Ishikawa (cell line): Measurements from ENCODE around the gene PCDH1.

Experiments used
- CEBPB ChIP-seq: IDR thresholded peaks from 2 replicates; pipeline ENCODE4 v1.6.1; 2012
- CREB1 ChIP-seq: IDR thresholded peaks from 2 replicates; pipeline ENCODE4 v1.6.1; 2012; ENCODE audit warnings: low read depth
- EGR1 ChIP-seq: IDR thresholded peaks from 2 replicates; pipeline ENCODE4 v1.6.1; 2012
- EP300 ChIP-seq: IDR thresholded peaks from 2 replicates; pipeline ENCODE4 v1.6.1; 2012; ENCODE audit warnings: borderline replicate concordance
- FOXM1 ChIP-seq: IDR thresholded peaks from 2 replicates; pipeline ENCODE4 v1.6.1; 2012; ENCODE audit warnings: low read depth, borderline replicate concordance
- MAX ChIP-seq: IDR thresholded peaks from 2 replicates; pipeline ENCODE4 v1.6.1; 2012
- NFIC ChIP-seq: IDR thresholded peaks from 2 replicates; pipeline ENCODE4 v1.6.1; 2012
- TAF1 ChIP-seq: IDR thresholded peaks from 2 replicates; pipeline ENCODE4 v1.6.1; 2012; ENCODE audit warnings: low read depth, mild to moderate bottlenecking
- TCF12 ChIP-seq: IDR thresholded peaks from 2 replicates; pipeline ENCODE4 v1.6.1; 2012; ENCODE audit warnings: low read depth
- TEAD4 ChIP-seq: IDR thresholded peaks from 2 replicates; pipeline ENCODE4 v1.6.1; 2012
- YY1 ChIP-seq: IDR thresholded peaks from 2 replicates; pipeline ENCODE4 v1.6.1; 2012; ENCODE audit warnings: low read depth
- ZBTB7A ChIP-seq: IDR thresholded peaks from 2 replicates; pipeline ENCODE4 v1.6.1; 2012; ENCODE audit warnings: low read depth
- TF ChIP-seq, protein P1 (sequence below): IDR thresholded peaks from 2 replicates; pipeline ENCODE4 v1.6.1; 2012; ENCODE audit warnings: low read depth, mild to moderate bottlenecking

- TF ChIP-seq CREB1 (no peak), TAF1 (no peak), NFIC (no peak), EP300 (0 out of 2 replicates have a peak, but pooled peaks have one; percentile 7), EGR1 (no peak), FOXM1 (no peak), YY1 (no peak), ZBTB7A (no peak), CEBPB (no peak), TCF12 (no peak), TEAD4 (no peak), MAX (no peak; the same call in 1 of the 2 replicates)
- TF ChIP-seq, protein P1, sequence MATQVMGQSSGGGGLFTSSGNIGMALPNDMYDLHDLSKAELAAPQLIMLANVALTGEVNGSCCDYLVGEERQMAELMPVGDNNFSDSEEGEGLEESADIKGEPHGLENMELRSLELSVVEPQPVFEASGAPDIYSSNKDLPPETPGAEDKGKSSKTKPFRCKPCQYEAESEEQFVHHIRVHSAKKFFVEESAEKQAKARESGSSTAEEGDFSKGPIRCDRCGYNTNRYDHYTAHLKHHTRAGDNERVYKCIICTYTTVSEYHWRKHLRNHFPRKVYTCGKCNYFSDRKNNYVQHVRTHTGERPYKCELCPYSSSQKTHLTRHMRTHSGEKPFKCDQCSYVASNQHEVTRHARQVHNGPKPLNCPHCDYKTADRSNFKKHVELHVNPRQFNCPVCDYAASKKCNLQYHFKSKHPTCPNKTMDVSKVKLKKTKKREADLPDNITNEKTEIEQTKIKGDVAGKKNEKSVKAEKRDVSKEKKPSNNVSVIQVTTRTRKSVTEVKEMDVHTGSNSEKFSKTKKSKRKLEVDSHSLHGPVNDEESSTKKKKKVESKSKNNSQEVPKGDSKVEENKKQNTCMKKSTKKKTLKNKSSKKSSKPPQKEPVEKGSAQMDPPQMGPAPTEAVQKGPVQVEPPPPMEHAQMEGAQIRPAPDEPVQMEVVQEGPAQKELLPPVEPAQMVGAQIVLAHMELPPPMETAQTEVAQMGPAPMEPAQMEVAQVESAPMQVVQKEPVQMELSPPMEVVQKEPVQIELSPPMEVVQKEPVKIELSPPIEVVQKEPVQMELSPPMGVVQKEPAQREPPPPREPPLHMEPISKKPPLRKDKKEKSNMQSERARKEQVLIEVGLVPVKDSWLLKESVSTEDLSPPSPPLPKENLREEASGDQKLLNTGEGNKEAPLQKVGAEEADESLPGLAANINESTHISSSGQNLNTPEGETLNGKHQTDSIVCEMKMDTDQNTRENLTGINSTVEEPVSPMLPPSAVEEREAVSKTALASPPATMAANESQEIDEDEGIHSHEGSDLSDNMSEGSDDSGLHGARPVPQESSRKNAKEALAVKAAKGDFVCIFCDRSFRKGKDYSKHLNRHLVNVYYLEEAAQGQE: no peak
Measured at GRCh38 chr5:141878186-141878710, at the start of gene PCDH1.
